ENCODE data around the gene PC.

DNA sequence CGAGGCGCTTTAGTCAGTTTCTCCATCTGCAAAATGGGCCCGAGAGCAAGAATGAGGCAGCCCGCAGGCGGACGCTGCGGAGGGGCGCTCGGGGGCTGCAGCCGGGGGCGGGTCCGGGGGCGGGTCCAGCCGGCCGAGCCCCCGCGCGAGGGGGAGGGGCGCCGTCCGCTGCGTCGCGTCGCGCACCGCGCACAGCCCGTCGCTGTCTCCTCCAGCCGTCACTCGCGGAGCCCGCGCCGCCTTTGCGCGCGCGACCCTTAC is 282 bp downstream of the PC start:
- TF ChIP-seq, protein P1, sequence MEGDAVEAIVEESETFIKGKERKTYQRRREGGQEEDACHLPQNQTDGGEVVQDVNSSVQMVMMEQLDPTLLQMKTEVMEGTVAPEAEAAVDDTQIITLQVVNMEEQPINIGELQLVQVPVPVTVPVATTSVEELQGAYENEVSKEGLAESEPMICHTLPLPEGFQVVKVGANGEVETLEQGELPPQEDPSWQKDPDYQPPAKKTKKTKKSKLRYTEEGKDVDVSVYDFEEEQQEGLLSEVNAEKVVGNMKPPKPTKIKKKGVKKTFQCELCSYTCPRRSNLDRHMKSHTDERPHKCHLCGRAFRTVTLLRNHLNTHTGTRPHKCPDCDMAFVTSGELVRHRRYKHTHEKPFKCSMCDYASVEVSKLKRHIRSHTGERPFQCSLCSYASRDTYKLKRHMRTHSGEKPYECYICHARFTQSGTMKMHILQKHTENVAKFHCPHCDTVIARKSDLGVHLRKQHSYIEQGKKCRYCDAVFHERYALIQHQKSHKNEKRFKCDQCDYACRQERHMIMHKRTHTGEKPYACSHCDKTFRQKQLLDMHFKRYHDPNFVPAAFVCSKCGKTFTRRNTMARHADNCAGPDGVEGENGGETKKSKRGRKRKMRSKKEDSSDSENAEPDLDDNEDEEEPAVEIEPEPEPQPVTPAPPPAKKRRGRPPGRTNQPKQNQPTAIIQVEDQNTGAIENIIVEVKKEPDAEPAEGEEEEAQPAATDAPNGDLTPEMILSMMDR (IDR thresholded peaks at IDR 0.05 in 4 of 5, conservative IDR thresholded peaks at IDR 0.05 in 1 of 5), result no peak
- TF ChIP-seq POLR2A (IDR thresholded peaks at IDR 0.05), result no peak

Data from gastrocnemius medialis (tissue), 4 donors.